Nephron progenitor cell (in vitro differentiated cells): ENCODE results near the gene DCDC1.

Experiments used
- DNase-seq: peaks from one replicate; pipeline ENCODE4 v3.0.0; 2021
- H3K27ac Mint-ChIP-seq: 2 replicates; pipeline ENCODE4 v1.8.0; 2021; ENCODE audit warnings: mild to moderate bottlenecking, moderate library complexity, mixed read lengths
- H3K27me3 Mint-ChIP-seq: 2 replicates; pipeline ENCODE4 v1.8.0; 2021; ENCODE audit warnings: mild to moderate bottlenecking, low read depth, mixed read lengths; ENCODE audit not compliant: poor library complexity
- H3K36me3 Mint-ChIP-seq: 2 replicates; pipeline ENCODE4 v1.8.0; 2021; ENCODE audit warnings: low read depth, mixed read lengths
- H3K4me1 Mint-ChIP-seq: 2 replicates; pipeline ENCODE4 v1.8.0; 2021; ENCODE audit warnings: mixed read lengths
- H3K4me3 Mint-ChIP-seq: 2 replicates; pipeline ENCODE4 v1.8.0; 2021; ENCODE audit warnings: mild to moderate bottlenecking, moderate library complexity, mixed read lengths
- H3K9me3 Mint-ChIP-seq: 2 replicates; pipeline ENCODE4 v1.8.0; 2021; ENCODE audit warnings: mild to moderate bottlenecking, moderate library complexity, mixed read lengths
- CTCF ChIP-seq: fragments of 200-600 bp; sonication (generic); IDR thresholded peaks from 2 replicates; pipeline ENCODE4 v1.5.0; 2021; ENCODE audit warnings: antibody characterized with exemption

DCDC1 gene

GRCh38 chr11:31383116-31383515 lies 13.6 kb upstream of the DCDC1 start:
- DNase-seq, result no peak
- no peak overlapping the region for H3K27ac Mint-ChIP-seq

DNA sequence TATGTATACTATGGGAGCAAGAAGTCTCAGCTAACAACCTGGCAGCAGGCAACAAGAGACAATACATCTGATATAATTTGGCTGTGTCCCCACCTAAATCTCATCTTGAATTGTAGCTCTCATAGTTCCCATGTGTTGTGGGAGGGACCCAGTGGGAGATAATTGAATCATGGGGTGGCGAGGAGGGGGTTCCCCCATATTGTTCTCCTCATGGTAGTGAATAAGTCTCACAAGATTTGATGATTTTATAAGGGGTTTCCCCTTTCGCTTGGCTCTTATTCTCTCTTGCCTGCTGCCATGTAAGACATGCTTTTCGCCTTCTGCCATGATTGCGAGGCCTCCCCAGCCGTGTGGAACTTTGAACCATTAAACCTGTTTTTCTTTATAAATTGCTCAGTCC lies 6.3 kb upstream of the DCDC1 start:
- Mint-ChIP-seq H3K4me1 (peaks cover 7% of the 10 kb centered on the region), H3K36me3 (peaks cover 7% of the 10 kb centered on the region), H3K4me3 (no peak overlapping the region), H3K9me3 (no peaks in the 10 kb centered on the region), H3K27ac (no peak overlapping the region), H3K27me3 (no peaks in the 10 kb centered on the region)
- TF ChIP-seq CTCF, result no peak
- DNase-seq, result no peak

More at GRCh38 chr11:31383116-31383515, 13.6 kb upstream of the DCDC1 start:
- Mint-ChIP-seq H3K4me3 (no peak overlapping the region), H3K27me3 (no peaks in the 10 kb centered on the region), H3K9me3 (peaks cover 16% of the 10 kb centered on the region), H3K4me1 (peaks cover 17% of the 10 kb centered on the region), H3K36me3 (peaks cover 41% of the 10 kb centered on the region)
- no peak for TF ChIP-seq CTCF

DNA sequence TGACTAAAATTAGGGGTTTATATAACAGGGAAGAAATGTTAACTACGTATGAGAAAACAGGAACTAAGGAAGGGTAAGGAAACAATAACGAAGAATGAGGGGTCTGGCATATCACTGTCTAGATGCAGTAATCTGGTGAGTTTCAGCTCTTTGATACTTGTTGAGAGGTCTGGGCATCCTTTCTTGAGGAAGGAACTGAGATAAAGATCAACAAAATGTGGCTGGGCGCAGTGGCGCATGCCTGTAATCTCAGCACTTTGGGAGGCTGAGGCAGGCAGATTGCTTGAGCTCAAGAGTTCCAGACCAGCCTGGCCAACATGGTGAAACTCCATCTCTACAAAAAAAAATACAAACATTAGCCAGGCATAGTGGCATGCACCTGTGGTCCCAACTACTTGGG lies 2.7 kb downstream of the DCDC1 start:
- no peak overlapping the region for H3K27ac Mint-ChIP-seq
- H3K4me3 Mint-ChIP-seq, result no peak overlapping the region
- H3K36me3 Mint-ChIP-seq, result no peaks in the 10 kb centered on the region
- H3K9me3 Mint-ChIP-seq, result no peaks in the 10 kb centered on the region
- H3K27me3 Mint-ChIP-seq, result peaks cover 33% of the 10 kb centered on the region
- no peak for TF ChIP-seq CTCF
- peaks cover 29% of the 10 kb centered on the region for H3K4me1 Mint-ChIP-seq
- no peak for DNase-seq

- Mint-ChIP-seq H3K4me3 (no peak overlapping the region), H3K27ac (no peak overlapping the region), H3K36me3 (no peaks in the 10 kb centered on the region), H3K4me1 (no peaks in the 10 kb centered on the region), H3K27me3 (peaks cover 22% of the 10 kb centered on the region), H3K9me3 (no peaks in the 10 kb centered on the region)
- no peak for TF ChIP-seq CTCF
- DNase-seq, result no peak
Observed at GRCh38 chr11:31361743-31362142, 7.8 kb downstream of the DCDC1 start.

- no peaks in the 10 kb centered on the region for H3K4me1 Mint-ChIP-seq
Observed at GRCh38 chr11:31355817-31356216, 13.7 kb downstream of the DCDC1 start.

More at GRCh38 chr11:31355817-31356216, 13.7 kb downstream of the DCDC1 start:
- DNase-seq, result no peak
- H3K4me3 Mint-ChIP-seq, result no peak overlapping the region
- no peak for TF ChIP-seq CTCF
- no peaks in the 10 kb centered on the region for H3K36me3 Mint-ChIP-seq
- no peaks in the 10 kb centered on the region for H3K9me3 Mint-ChIP-seq
- peaks cover 4% of the 10 kb centered on the region for H3K27me3 Mint-ChIP-seq
- H3K27ac Mint-ChIP-seq, result no peak overlapping the region
